Raji (cell line): ENCODE data around the gene ELMOD3.

ENCODE experiments used
- POLR2A ChIP-seq: IDR thresholded peaks from 2 replicates; pipeline ENCODE4 v1.6.1; 2011; ENCODE audit warnings: low read depth, low read length, control low read depth; ENCODE audit not compliant: insufficient read depth

The ELMOD3 gene

GRCh38 chr2:85356186-85356585 is 1.6 kb downstream of the ELMOD3 start:
- no peak for TF ChIP-seq POLR2A

- no peak for TF ChIP-seq POLR2A
These were observed 3.2 kb downstream of the ELMOD3 start for GRCh38 chr2:85357736-85358135.

- no peak for TF ChIP-seq POLR2A
These were observed 12.6 kb downstream of the ELMOD3 start for GRCh38 chr2:85367180-85367579.

GRCh38 chr2:85368921-85369320 is 14.4 kb downstream of the ELMOD3 start:
- no peak for TF ChIP-seq POLR2A

- no peak for TF ChIP-seq POLR2A
These were observed 14.9 kb downstream of the ELMOD3 start for GRCh38 chr2:85369500-85369899.

- no peak for TF ChIP-seq POLR2A
These were observed 16.5 kb downstream of the ELMOD3 start for GRCh38 chr2:85371045-85371444.

- TF ChIP-seq POLR2A, result no peak
These were observed 21.9 kb downstream of the ELMOD3 start for GRCh38 chr2:85376291-85377065.

GRCh38 chr2:85377083-85377482 is 22.5 kb downstream of the ELMOD3 start:
- TF ChIP-seq POLR2A, result no peak

- no peak for TF ChIP-seq POLR2A
These were observed 23.7 kb downstream of the ELMOD3 start for GRCh38 chr2:85378257-85378656.

GRCh38 chr2:85380048-85380447 is 25.5 kb downstream of the ELMOD3 start:
- no peak for TF ChIP-seq POLR2A

- no peak for TF ChIP-seq POLR2A
These were observed 29.3 kb downstream of the ELMOD3 start for GRCh38 chr2:85383850-85384249.

GRCh38 chr2:85385746-85386145 is 31.2 kb downstream of the ELMOD3 start:
- no peak for TF ChIP-seq POLR2A

- TF ChIP-seq POLR2A, result no peak
These were observed 33.2 kb downstream of the ELMOD3 start for GRCh38 chr2:85387754-85388153.

GRCh38 chr2:85388878-85389538 is 34.4 kb downstream of the ELMOD3 start:
- no peak for TF ChIP-seq POLR2A

- TF ChIP-seq POLR2A, result no peak
These were observed 36.5 kb downstream of the ELMOD3 start for GRCh38 chr2:85390941-85391669.

- TF ChIP-seq POLR2A, result no peak
These were observed 39.3 kb downstream of the ELMOD3 start for GRCh38 chr2:85393836-85394235.
